GM19324 (cell line): ENCODE data around the gene RTBDN.

Experiments
- ATAC-seq: cut with Tn5 transposase; IDR thresholded peaks from one replicate; pipeline ENCODE4 v1.9.1; 2021; ENCODE audit warnings: mild to moderate bottlenecking, moderate library complexity; ENCODE audit not compliant: unreplicated experiment, low FRiP score

RTBDN gene

GRCh38 chr19:12794196-12794941, 40.0 kb downstream of the RTBDN start:
- no peak for ATAC-seq

- peak; percentile 48 for ATAC-seq
These were observed 40.8 kb downstream of the RTBDN start for GRCh38 chr19:12793290-12794195.

- ATAC-seq, result no peak
These were observed 41.5 kb downstream of the RTBDN start for GRCh38 chr19:12792853-12793289.

GRCh38 chr19:12792051-12792852, 42.1 kb downstream of the RTBDN start:
- no peak for ATAC-seq

GRCh38 chr19:12791345-12792050, 42.9 kb downstream of the RTBDN start, which contains the start of gene JUNB:
Gene JUNB, plus strand, starts transcription at chr19:12791486. Its CDS starts 286 bp downstream, at chr19:12791772.
- peak; percentile 36 for ATAC-seq

- ATAC-seq, result no peak
These were observed 43.6 kb downstream of the RTBDN start for GRCh38 chr19:12790628-12791344.

GRCh38 chr19:12789904-12790619, 44.3 kb downstream of the RTBDN start:
- peak; percentile 42 for ATAC-seq

- ATAC-seq, result no peak
These were observed 45.1 kb downstream of the RTBDN start for GRCh38 chr19:12789098-12789903.

- ATAC-seq, result no peak
These were observed 45.7 kb downstream of the RTBDN start for GRCh38 chr19:12788682-12789097.

GRCh38 chr19:12788042-12788681, 46.2 kb downstream of the RTBDN start:
- ATAC-seq, result no peak

- ATAC-seq, result no peak
These were observed 46.9 kb downstream of the RTBDN start for GRCh38 chr19:12787458-12787857.

GRCh38 chr19:12786952-12787351, 47.4 kb downstream of the RTBDN start:
- no peak for ATAC-seq

- no peak for ATAC-seq
These were observed 48.1 kb downstream of the RTBDN start for GRCh38 chr19:12786141-12786870.

- ATAC-seq, result no peak
These were observed 48.8 kb downstream of the RTBDN start for GRCh38 chr19:12785431-12786031.

- ATAC-seq, result no peak
These were observed 49.4 kb downstream of the RTBDN start for GRCh38 chr19:12784871-12785430.

- ATAC-seq, result no peak
These were observed 49.9 kb downstream of the RTBDN start for GRCh38 chr19:12784394-12784870.
